A673 (cell line): ENCODE data around the gene DPT. TPM values are rescaled to one million over a fixed set of nuclear protein-coding genes. Genes with fewer than 3 reads are reported as not detected.

Source experiments
- BruUV-seq: library from RNA; stranded (reverse); fragments of 400-500 nt; replicated peaks from 2 replicates; lab custom pipeline; 2021; lab: Mats Ljungman, UMichigan
- CTCF ChIA-PET: fragments of 300-600 bp; sonication (Branson Sonifier 250); formaldehyde crosslinking; loops from one replicate; lab custom pipeline; 2022; ENCODE audit warnings: antibody characterized with exemption; lab: Charles Lee
- POLR2A ChIA-PET: fragments of 300-600 bp; sonication (Branson Sonifier 250); formaldehyde crosslinking; loops from one replicate; lab custom pipeline; 2022; ENCODE audit warnings: antibody characterized with exemption; ENCODE audit not compliant: low non-redundant PET; lab: Charles Lee
- DNase-seq: peaks from one replicate; pipeline ENCODE4 v3.0.0-alpha.2; 2015; ENCODE audit warnings: low spot score
- H3K27ac ChIP-seq: fragments of 200-600 bp; sonication (generic); 2 replicates; pipeline ENCODE4 v1.5.1; 2016; ENCODE audit warnings: mixed run types, low read depth, mild to moderate bottlenecking, mixed read lengths, antibody characterized with exemption, low read length; ENCODE audit not compliant: poor library complexity, severe bottlenecking
- H3K27me3 ChIP-seq: fragments of 200-600 bp; sonication (generic); replicated peaks from 2 replicates; pipeline ENCODE4 v1.6.1; 2017; ENCODE audit warnings: mixed run types, low read depth, mild to moderate bottlenecking, mixed read lengths, antibody characterized with exemption, low read length; ENCODE audit not compliant: insufficient read depth, poor library complexity
- H3K36me3 ChIP-seq: fragments of 200-600 bp; sonication (generic); 2 replicates; pipeline ENCODE4 v1.6.1; 2016; ENCODE audit warnings: mixed run types, mild to moderate bottlenecking, mixed read lengths, antibody characterized with exemption, low read length; ENCODE audit not compliant: insufficient read depth, poor library complexity, severe bottlenecking
- H3K4me1 ChIP-seq: fragments of 200-600 bp; sonication (generic); 2 replicates; pipeline ENCODE4 v1.6.1; 2017; ENCODE audit warnings: mixed run types, mild to moderate bottlenecking, mixed read lengths, antibody characterized with exemption, low read length; ENCODE audit not compliant: insufficient read depth, poor library complexity, severe bottlenecking
- H3K4me3 ChIP-seq: fragments of 200-600 bp; sonication (generic); 2 replicates; pipeline ENCODE4 v1.5.1; 2016; ENCODE audit warnings: low read depth, mixed run types, mild to moderate bottlenecking, mixed read lengths, low read length; ENCODE audit not compliant: poor library complexity, severe bottlenecking
- H3K9me3 ChIP-seq: fragments of 200-600 bp; sonication (generic); 2 replicates; pipeline ENCODE4 v1.6.1; 2016; ENCODE audit warnings: mixed run types, low read depth, mild to moderate bottlenecking, mixed read lengths, antibody characterized with exemption, low read length; ENCODE audit not compliant: poor library complexity, severe bottlenecking
- CTCF ChIP-seq: fragments of 300-800, 200-600 bp; sonication (generic); conservative IDR thresholded peaks from 2 replicates; pipeline ENCODE4 v1.5.1; 2017; ENCODE audit warnings: low read depth, mild to moderate bottlenecking, antibody characterized with exemption, low read length, moderate library complexity, mixed read lengths
- EZH2 ChIP-seq: fragments of 200-600 bp; sonication (generic); IDR thresholded peaks from 2 replicates; pipeline ENCODE4 v1.6.1; 2017; ENCODE audit warnings: borderline replicate concordance, low read depth, mild to moderate bottlenecking, mixed read lengths, antibody characterized with exemption, low read length; ENCODE audit not compliant: poor library complexity, severe bottlenecking
- intact Hi-C: fragments of 100-400 bp; cut with micrococcal nuclease; formaldehyde crosslinking; loops from one replicate; pipeline ENCODE4 v1.10.0; 2022; ENCODE audit not compliant: unreplicated experiment
- total RNA-seq: library from RNA; stranded (reverse); gene quantifications from 2 replicates; pipeline ENCODE4 v1.2.3, GENCODE V29; 2021

Gene DPT
- total RNA-seq, 1 experiment from 2014 or later, result not detected

- no peak for TF ChIP-seq CTCF
- TF ChIP-seq EZH2, result no peak
- ChIA-PET POLR2A (no interaction called here), CTCF (no interaction called here)
- Histone ChIP-seq H3K4me1 (no peaks in the 10 kb centered on the region), H3K36me3 (no peaks in the 10 kb centered on the region), H3K4me3 (no peak overlapping the region), H3K9me3 (no peaks in the 10 kb centered on the region), H3K27me3 (no peaks in the 10 kb centered on the region), H3K27ac (no peak overlapping the region)
- DNase-seq, result no peak
- no TSS peak for BruUV-seq
- intact Hi-C loops, result no loop called here
These were observed 35.2 kb downstream of the DPT start for GRCh38 chr1:168693872-168694238.

GRCh38 chr1:168693197-168693871 lies 35.7 kb downstream of the DPT start:
- no TSS peak for BruUV-seq
- Histone ChIP-seq H3K27me3 (no peaks in the 10 kb centered on the region), H3K9me3 (no peaks in the 10 kb centered on the region), H3K4me1 (no peaks in the 10 kb centered on the region), H3K4me3 (no peak overlapping the region), H3K27ac (no peak overlapping the region), H3K36me3 (no peaks in the 10 kb centered on the region)
- intact Hi-C loops, result no loop called here
- ChIA-PET CTCF (no interaction called here), POLR2A (no interaction called here)
- DNase-seq, result no peak
- no peak for TF ChIP-seq CTCF
- TF ChIP-seq EZH2, result no peak

GRCh38 chr1:168692472-168692871 lies 36.5 kb downstream of the DPT start:
- POLR2A ChIA-PET, result no interaction called here
- no peak overlapping the region for H3K27ac ChIP-seq
- H3K4me3 ChIP-seq, result no peak overlapping the region
- intact Hi-C loops, result no loop called here
- H3K9me3 ChIP-seq, result no peaks in the 10 kb centered on the region
- no peaks in the 10 kb centered on the region for H3K36me3 ChIP-seq
- CTCF ChIA-PET, result no interaction called here
- DNase-seq, result no peak
- no peak for TF ChIP-seq CTCF
- TF ChIP-seq EZH2, result no peak
- H3K4me1 ChIP-seq, result no peaks in the 10 kb centered on the region
- no TSS peak for BruUV-seq
- H3K27me3 ChIP-seq, result no peaks in the 10 kb centered on the region
